Stimulated activated CD8-positive, alpha-beta memory T cell treated with anti-CD3 and anti-CD28 coated beads, Interleukin-12 subunit alpha, Interleukin-12 subunit beta, amount 100 ng/mL, for 4 hours (primary cell): ENCODE measurements around the gene PIK3AP1.
"Not testable (repeated sequence)": the region's sequence is repeated elsewhere in the genome, so short reads cannot be mapped to it uniquely, and the experiment has no call there.

ENCODE experiments used
- DNase-seq: peaks from one replicate; pipeline ENCODE4 v3.0.0-alpha.2; 2020; ENCODE audit warnings: low read depth

PIK3AP1 gene

GRCh38 chr10:96720422-96721206 lies at the start of gene PIK3AP1:
PIK3AP1 (minus strand) TSS chr10:96720514; CDS start chr10:96720394, 120 bp downstream.
- peak; percentile 46 for DNase-seq

- DNase-seq, result no peak
These were observed 47.8 kb upstream of the PIK3AP1 start for GRCh38 chr10:96768136-96768535.

GRCh38 chr10:96767611-96768010 lies 47.3 kb upstream of the PIK3AP1 start:
- no peak for DNase-seq

- peak; percentile 49 for DNase-seq
These were observed 45.3 kb upstream of the PIK3AP1 start for GRCh38 chr10:96765406-96766240.

GRCh38 chr10:96764425-96765060 lies 44.2 kb upstream of the PIK3AP1 start:
- DNase-seq, result no peak

- no peak for DNase-seq
These were observed 38.1 kb upstream of the PIK3AP1 start for GRCh38 chr10:96758423-96758822.

GRCh38 chr10:96756111-96756903 lies 36.0 kb upstream of the PIK3AP1 start:
- no peak for DNase-seq

GRCh38 chr10:96753956-96754355 lies 33.6 kb upstream of the PIK3AP1 start:
- DNase-seq, result no peak

- DNase-seq, result no peak
These were observed 32.1 kb upstream of the PIK3AP1 start for GRCh38 chr10:96752375-96752774.

GRCh38 chr10:96750316-96750715 lies 30.0 kb upstream of the PIK3AP1 start:
- not testable (repeated sequence) for DNase-seq

- no peak for DNase-seq
These were observed 27.6 kb upstream of the PIK3AP1 start for GRCh38 chr10:96747734-96748550.

GRCh38 chr10:96746503-96746902 lies 26.2 kb upstream of the PIK3AP1 start:
- DNase-seq, result no peak

- no peak for DNase-seq
These were observed 25.6 kb upstream of the PIK3AP1 start for GRCh38 chr10:96745950-96746349.

GRCh38 chr10:96743988-96744585 lies 23.8 kb upstream of the PIK3AP1 start:
- DNase-seq, result no peak

GRCh38 chr10:96741557-96741956 lies 21.2 kb upstream of the PIK3AP1 start:
- DNase-seq, result not testable (repeated sequence)

GRCh38 chr10:96740579-96741281 lies 20.4 kb upstream of the PIK3AP1 start:
- DNase-seq, result no peak

- no peak for DNase-seq
These were observed 19.8 kb upstream of the PIK3AP1 start for GRCh38 chr10:96740141-96740540.

GRCh38 chr10:96737307-96737902 lies 17.1 kb upstream of the PIK3AP1 start:
- DNase-seq, result not testable (repeated sequence)

- no peak for DNase-seq
These were observed 4.3 kb upstream of the PIK3AP1 start for GRCh38 chr10:96724621-96725020.

GRCh38 chr10:96721207-96721572 lies 876 bp upstream of the PIK3AP1 start:
- no peak for DNase-seq
